OCI-LY3 (cell line): ENCODE data around the gene POTEI.
"Not testable (repeated sequence)": the region's sequence is repeated elsewhere in the genome, so short reads cannot be mapped to it uniquely, and the experiment has no call there.

Experiments
- CTCF ChIP-seq: fragments of 200-600, 300-600 bp; sonication (generic); IDR thresholded peaks from 2 replicates; pipeline ENCODE4 v1.5.1; 2014; ENCODE audit warnings: antibody characterized with exemption, low read length, low read depth
- EZH2phosphoT487 ChIP-seq: fragments of 200-600 bp; shearing (Covaris generic); IDR thresholded peaks from 2 replicates; pipeline ENCODE4 v1.6.1; 2018; ENCODE audit warnings: antibody characterized with exemption, mixed run types, low read depth

- not testable (repeated sequence) for TF ChIP-seq CTCF, EZH2phosphoT487
Observed at GRCh38 chr2:130455413-130455812, 53.7 kb downstream of the POTEI start.
